ENCODE data around the gene CSMD2.

Gene CSMD2

DNA sequence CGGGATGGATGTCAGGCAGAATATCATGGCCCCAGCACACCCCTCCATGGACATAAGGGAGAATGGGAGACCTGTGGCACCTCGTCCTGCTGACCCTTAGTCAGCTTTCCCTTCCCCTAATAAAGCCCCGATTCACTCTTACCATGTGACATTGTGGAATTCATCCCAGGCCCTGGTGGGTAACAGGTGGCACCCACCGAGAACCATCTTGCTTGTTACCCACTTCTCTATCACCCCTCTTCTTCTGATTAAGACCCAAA lies 32.9 kb downstream of the CSMD2 start:
- no peak overlapping the region for H3K27ac ChIP-seq
- no peaks in the 10 kb centered on the region for H3K36me3 ChIP-seq
- peaks cover 60% of the 10 kb centered on the region for H3K27me3 ChIP-seq (ENCODE audit: insufficient read depth, low read depth, severe bottlenecking)
- H3K9me3 ChIP-seq (ENCODE audit: severe bottlenecking): no peaks in the 10 kb centered on the region
- TF ChIP-seq CTCF (IDR thresholded peaks at IDR 0.05; ENCODE audit: low read depth, low read length): no peak
- H3K4me3 ChIP-seq (ENCODE audit: low read depth, low read length): no peak overlapping the region
- no peak for DNase-seq

- H3K36me3 ChIP-seq: no peaks in the 10 kb centered on the region
- no peak overlapping the region for H3K4me3 ChIP-seq (ENCODE audit: low read depth, low read length)
- TF ChIP-seq CTCF (IDR thresholded peaks at IDR 0.05; ENCODE audit: low read depth, low read length): no peak
- H3K27me3 ChIP-seq (ENCODE audit: insufficient read depth, low read depth, severe bottlenecking): peaks cover 63% of the 10 kb centered on the region
- no peak for DNase-seq
- no peak overlapping the region for H3K27ac ChIP-seq
- no peaks in the 10 kb centered on the region for H3K9me3 ChIP-seq (ENCODE audit: severe bottlenecking)
Observed at GRCh38 chr1:34131396-34132160, 33.5 kb downstream of the CSMD2 start.

GRCh38 chr1:34130306-34130705 lies 34.7 kb downstream of the CSMD2 start:
- no peaks in the 10 kb centered on the region for H3K9me3 ChIP-seq (ENCODE audit: severe bottlenecking)
- no peak for TF ChIP-seq CTCF (IDR thresholded peaks at IDR 0.05; ENCODE audit: low read depth, low read length)
- no peaks in the 10 kb centered on the region for H3K36me3 ChIP-seq
- H3K27me3 ChIP-seq (ENCODE audit: insufficient read depth, low read depth, severe bottlenecking): peaks cover 54% of the 10 kb centered on the region
- no peak overlapping the region for H3K27ac ChIP-seq
- no peak overlapping the region for H3K4me3 ChIP-seq (ENCODE audit: low read depth, low read length)
- no peak for DNase-seq

DNA sequence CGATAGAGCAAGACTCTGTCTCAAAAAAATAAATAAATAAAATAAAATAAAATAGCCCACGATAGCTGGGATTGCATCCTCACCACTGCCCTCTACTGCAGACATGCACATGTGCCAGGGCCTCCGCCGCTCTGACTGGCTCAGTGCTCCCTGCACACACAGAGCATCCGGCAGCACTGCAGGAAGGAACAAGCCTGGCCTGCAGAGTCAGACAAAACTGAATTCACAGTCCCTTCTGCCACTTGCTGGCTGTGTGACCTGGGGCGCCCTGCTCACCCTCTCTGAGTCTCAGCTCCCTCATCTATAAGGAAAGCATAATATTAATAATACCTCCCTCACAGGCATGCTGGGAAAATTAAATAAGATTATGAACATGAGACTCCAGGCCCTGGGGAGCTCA lies 35.4 kb downstream of the CSMD2 start:
- H3K36me3 ChIP-seq: no peaks in the 10 kb centered on the region
- no peak for DNase-seq
- no peak overlapping the region for H3K27ac ChIP-seq
- TF ChIP-seq CTCF (IDR thresholded peaks at IDR 0.05; ENCODE audit: low read depth, low read length): no peak
- no peak overlapping the region for H3K4me3 ChIP-seq (ENCODE audit: low read depth, low read length)
- peaks cover 48% of the 10 kb centered on the region for H3K27me3 ChIP-seq (ENCODE audit: insufficient read depth, low read depth, severe bottlenecking)
- H3K9me3 ChIP-seq (ENCODE audit: severe bottlenecking): no peaks in the 10 kb centered on the region

DNA sequence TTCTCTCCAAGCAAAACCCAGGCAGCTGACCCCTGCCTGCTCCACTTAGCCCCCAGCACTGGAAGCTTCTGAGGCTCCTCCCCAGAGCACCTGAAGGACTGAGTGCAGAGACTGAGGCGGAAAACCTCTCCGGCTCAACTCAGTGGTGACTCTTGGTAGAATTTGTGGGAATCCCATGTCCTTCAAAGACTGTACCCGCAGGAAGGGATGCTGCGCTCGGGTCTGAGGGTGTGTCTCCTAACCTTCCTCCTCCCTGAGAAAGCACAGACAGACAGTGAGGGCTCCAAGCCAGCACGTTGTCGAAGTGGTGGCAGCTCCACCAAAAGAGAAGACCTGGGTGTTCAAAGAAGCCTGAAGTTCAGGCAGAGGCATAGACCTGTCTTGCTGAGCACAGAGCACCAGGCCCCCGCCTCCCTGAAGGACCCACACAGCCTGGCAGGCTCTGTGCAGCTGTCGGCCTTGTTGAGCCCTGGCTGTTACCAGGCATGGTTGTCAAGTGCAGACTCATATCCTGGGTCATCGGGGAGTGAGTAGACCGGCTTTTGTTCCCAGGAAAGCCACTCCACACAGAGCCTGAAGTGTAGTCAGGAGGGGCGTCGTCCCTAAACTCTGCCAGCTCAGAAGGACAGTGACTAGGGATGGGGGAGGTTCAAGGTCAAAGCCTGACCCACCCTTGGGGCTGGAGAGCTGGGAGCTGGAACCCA lies 36.7 kb downstream of the CSMD2 start:
- Histone ChIP-seq H3K27ac (no peak overlapping the region), H3K36me3 (no peaks in the 10 kb centered on the region), H3K9me3 (ENCODE audit: severe bottlenecking) (no peaks in the 10 kb centered on the region), H3K27me3 (ENCODE audit: insufficient read depth, low read depth, severe bottlenecking) (peaks cover 50% of the 10 kb centered on the region), H3K4me3 (ENCODE audit: low read depth, low read length) (no peak overlapping the region)
- no peak for TF ChIP-seq CTCF (IDR thresholded peaks at IDR 0.05; ENCODE audit: low read depth, low read length)
- DNase-seq: no peak

All from WERI-Rb-1 (cell line).